Left hindlimb (tissue), 1 donor: Measurements from ENCODE around the gene RPL10.

ENCODE experiments used
- DNase-seq: peaks from one replicate; pipeline ENCODE4 v3.0.0-alpha.2; 2018

RPL10 gene

DNA sequence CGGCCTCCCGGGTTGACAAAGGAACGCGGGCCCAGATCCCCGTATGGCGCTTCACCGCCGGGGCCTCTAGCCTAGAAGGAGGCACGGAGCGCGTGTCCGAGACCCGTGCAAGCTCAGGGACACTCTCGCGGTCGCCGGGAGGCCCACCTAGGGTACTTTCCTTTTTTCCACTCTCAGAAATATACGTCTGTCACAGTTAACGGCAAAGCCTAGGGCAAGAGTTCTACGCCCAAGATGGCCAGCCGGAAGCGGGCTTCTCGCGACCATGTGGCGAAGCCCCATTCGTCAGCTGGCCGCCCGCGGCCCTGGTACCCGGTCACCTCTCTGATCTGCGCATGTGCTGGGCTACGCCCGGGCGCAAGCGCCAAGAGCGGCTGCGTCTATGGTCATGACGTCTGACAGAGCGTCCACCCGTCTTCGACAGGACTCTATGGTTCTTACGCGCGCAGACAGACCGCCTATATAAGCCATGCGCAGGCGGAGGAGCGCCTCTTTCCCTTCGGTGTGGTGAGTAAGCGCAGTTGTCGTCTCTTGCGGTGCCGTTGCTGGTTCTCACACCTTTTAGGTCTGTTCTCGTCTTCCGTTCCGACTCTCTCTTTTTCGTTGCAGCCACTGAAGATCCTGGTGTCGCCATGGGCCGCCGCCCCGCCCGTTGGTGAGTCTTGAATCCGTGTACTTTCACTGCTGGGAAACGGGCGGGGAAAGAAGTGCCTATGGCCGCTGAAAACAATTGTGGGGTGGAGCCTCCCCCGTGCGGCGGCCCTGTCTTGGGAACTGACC is at the start of gene RPL10:
TSS of gene RPL10 (plus strand) at position 490 of the 780 bp plus-strand sequence. CDS start at position 633, 143 bp downstream.
- DNase-seq, result peak; percentile 96

DNA sequence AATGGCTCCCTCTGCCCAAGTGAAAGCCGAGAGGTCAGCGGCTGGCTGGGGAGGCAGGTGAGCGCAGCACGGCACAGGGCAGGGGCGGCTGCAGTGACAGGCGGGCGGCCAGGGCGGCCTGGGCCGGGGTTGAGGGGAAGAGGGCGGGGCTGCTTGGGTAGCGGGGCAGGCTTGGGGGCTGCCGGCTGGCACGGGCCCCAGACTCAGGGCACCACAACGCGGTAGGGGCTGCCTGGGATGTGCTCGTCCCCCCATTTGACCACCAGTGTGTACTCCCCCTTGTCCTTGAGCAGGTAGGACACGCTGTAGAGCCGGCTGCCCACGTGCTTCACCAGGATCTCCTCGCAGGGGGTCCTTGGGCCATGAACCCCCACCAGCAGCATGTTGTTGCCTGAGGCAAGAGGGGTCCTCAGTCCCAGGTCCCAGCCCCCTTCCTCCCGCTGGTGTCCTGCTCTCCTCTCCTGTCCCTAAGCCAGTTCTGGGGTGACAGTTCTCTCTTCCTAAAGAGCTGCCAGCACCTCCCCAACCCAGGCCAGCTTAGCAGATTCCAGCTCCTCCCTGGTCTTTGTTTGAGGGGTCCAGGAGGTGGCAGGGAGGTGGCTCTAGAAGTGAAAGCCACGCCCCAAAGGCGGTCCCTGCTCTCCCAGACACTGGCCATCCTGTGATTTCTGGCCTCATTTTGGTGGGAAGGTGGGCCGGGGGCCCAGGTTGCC is 49.4 kb upstream of the RPL10 start:
- DNase-seq, result no peak

DNA sequence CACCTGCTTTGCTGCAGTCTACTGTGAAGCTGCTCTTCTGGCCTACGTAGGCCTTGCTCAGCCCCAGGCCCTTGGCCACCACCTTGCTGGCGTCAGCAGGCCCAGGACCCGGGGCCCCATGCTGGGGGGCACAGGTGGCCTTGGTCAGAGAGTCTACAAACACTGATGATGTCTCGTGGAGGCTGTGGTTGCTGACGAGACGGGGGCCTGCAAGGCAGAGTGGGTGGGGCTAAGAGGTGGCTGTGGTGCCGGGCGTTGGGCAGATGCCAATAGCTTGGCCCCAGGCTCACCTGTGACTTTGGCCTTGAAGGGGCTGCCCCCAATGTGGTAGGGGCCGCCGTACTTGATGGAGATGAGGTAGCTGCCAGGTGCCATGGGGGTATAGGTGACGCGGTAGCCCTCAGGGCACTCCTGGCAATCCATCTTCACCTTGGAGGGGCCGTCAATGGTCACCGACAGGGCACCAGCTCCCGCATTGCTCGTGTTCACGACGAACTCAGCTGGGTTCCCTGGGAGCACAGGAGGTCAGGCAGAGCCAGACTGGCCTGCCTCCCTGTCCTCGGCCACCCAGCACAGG is 48.7 kb upstream of the RPL10 start:
- no peak for DNase-seq

DNA sequence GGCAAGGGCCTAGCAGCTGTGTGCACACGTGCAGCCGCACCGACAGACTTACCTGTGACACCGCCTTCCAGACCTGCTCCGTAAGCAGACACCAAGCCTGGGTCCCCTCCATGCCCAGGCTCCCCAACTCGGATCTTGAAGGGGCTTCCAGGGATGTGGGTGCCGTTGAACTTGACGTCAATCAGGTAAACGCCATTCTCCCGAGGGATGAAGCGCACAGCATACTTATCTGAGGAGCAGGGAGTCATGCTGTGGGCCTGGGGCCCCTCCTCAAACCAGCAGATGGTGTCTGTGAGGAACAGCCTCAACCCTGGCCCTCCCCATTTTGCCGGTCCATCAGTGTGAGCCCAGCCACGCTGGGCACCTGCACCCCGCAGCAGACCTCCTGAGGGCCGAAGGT is 48.2 kb upstream of the RPL10 start:
- no peak for DNase-seq

DNA sequence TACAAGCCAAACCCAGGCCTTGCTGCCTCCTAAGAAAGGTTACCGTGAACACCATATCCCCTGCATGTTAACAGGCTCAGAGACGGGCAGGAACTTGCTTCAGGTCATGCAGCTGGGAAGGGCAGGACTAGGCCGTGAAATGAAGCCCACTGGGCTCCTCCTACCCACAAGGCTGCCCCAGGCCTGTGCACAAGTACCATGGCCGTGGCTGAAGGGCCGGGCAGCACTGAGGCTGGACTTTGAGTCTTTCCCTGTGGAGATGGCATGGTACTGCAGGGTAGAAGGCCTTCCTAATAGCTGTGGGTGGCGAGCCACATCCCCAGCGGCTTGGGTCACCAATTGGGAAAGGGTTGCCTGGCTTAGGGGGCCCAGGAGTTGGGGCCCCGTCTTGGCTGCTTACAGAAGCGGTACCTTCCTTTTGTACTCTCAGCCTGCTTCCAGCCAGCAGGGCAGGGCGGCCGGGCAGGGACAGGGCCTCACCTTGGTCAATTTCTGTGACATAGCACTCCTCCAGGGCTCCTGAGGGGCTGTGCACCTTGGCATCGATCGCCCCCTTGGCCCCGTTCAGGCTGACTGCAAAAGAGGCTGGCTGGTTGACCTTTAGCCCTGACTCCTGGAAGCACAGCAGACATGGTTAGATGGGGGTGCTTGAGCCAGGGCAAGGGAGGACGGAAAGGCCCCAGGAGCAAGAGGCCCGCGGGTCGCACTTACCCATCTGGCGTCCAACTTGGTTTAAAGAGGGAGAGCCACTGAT is 47.6 kb upstream of the RPL10 start:
- no peak for DNase-seq

DNA sequence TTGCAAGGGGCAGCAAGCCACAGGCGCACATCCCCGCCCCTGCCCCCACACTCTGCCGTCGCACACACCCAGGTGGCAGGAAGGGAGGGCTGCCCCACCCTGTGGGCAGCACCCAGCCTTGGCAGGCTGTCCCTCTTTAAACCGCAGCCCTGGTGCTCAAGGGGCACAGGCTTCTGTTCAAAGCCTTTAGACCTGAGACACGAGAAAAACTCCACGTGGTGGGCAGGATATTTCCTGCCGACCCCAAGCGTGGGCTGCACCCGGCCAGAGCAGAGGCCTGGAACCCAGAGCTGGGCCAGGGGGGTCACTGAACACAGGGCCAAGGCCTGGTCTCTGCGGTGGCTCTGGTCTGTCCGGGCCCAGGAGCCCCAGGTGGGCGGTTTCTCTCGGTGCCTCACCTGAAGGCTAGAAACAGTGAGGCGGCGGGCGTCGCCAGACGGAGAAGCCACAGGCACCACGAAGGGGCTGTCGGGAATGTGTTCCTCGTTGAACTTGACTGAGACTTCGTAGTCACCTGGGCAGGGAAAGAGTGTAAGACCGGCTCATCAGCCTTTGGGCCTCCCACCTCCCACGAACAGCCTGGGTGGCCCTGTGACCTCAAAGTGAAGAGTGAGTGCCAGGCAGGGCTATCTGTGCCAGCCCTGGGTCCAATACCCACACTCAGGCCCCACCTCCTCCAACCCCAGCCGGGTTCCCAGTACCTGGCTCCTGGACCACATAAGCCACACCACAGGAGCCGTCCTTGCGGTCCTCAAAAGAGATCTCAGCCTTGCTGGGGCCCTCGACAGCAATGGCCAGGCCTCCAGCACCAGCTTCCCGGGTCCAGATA is 46.8 kb upstream of the RPL10 start:
- no peak for DNase-seq

DNA sequence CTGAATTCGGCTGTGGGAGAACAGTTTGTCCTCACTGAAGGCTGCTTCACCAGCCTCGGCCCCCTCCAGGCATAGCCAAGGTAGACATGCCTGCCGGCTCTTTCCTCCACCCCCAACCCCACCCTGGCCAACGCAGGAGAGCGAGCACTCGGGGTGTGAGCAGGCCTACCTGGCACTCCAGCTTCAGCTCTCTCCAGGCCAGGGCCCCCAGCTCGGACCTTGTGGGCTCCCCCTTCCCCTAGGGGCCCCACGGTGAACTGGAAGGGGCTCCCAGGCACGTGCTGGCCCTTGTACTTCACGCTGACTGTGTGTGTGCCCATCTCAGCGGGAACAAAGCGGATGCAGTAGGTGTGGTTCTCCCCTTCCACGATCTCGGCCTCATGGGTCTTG is 46.2 kb upstream of the RPL10 start:
- no peak for DNase-seq

DNA sequence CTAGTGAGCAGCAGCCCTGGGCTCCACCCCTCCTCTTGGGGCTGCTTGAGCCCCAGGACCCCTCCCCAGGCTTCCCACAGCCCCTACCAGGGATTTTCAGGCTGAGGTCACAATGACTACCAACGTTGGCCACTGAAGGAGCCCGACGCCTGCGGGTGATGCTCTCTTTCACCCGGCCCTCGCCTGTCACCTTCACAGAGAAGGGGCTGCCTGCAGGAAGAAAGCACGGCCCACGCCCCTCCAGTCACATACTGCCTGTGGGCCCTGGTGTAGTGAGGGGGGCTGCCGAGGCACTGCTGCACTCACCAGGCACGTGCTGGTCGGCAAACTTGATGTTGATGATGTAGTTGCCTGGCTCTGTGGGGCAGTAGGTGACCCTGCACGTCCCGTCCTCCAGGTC is 45.7 kb upstream of the RPL10 start:
- DNase-seq, result no peak

DNA sequence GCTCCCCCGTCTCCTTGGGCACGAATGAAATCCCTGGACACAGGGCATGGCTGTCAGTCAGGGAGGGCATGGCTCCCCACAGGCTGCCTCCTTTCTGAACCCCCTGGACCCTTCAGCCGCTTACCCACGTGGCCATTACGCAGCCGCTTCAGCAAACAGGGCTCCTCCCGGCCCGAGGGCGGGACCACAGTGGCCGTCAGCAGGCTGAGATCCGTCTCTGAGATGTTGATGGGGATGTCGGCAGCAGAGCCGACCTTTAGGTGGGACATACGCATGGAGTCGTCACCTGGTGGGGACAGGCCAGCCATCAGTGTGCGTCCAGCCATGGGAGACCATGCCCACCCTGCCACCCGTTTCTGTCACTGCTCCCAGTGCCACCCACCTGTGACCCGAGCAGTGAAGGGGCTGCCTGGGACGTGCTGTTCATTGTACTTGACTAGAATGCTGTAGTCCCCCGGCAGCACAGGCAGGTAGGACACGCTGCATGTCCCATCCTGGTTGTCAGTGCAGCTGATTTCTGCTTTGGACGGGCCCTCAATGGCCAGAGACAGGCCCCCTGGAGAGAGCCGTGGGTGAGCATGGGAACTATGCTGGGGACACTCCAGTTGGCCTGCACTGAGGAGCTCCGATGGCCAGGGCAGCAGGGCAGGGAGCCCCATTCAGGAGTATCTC is 44.9 kb upstream of the RPL10 start:
- DNase-seq, result no peak

DNA sequence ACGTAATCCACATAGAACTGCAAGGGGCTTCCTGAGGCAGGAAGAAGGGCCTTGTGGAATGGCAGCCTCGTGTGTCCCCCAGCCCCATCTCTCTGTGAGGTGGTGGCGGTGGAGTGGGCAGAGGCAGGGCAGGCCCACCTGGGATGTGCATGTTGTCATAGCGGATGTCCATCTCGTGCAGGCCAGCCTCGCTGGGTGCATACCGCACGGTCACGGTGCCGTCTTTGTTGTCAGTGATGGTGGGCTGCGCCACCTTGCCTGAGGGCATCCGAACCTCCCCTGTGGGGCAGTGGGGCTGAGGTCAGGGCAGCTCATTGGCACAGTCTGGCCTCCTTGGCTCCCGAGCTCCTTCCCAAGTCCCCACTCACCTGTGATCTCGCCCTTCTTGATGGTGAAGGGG is 44.2 kb upstream of the RPL10 start:
- no peak for DNase-seq

DNA sequence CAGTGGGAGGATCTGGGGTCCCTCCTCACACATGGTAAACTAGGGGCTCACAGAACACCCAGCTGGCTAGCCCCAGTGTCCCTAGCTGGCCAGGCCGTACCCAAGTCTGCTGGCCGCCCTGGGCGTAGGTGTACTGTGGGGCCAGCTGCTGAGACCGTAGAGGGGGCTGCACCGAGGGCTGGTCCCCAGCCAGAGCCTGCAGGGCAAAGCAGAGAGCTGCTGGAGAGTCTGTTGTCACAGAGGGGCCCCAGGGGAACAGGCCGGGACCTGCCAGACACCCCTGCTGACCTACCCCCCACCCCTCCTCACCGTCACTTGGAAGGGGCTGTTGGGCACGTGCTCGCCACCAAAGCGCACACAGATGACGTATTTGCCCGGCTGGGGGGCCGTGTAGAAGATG is 43.7 kb upstream of the RPL10 start:
- DNase-seq, result no peak

DNA sequence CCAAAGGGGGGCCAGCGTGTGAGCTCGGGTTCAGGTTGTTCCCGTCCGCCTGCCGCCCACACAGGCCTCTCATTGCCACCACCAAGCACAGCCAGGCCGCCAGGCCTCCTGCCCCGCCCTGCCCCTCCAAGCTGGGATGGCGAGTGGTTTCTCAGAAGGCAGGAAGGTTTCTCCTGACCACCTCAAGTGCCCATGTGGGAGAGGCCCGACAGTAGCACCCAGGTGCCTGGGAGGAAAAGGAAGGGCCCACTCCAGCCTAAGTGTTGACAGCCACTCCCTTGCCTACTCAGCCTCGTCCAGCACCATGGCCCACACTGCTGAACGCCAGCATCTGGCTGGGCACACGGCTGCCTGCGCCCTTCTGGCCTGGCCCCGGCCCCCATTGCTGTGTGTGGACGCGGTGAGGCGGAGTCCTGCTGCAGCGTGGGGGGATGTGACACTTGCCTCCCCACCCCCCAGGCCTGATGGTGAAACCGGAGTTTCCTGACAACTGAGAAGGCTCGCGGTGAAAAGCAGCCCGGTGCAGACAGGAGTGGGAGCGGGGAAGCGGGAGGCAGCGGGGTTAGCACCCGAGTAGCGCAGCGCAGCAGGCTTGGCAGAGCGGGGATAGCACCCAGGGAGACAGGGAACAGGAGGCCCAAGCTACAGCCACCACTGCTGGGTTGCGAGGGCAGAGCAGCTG is 42.9 kb upstream of the RPL10 start:
- DNase-seq, result no peak

DNA sequence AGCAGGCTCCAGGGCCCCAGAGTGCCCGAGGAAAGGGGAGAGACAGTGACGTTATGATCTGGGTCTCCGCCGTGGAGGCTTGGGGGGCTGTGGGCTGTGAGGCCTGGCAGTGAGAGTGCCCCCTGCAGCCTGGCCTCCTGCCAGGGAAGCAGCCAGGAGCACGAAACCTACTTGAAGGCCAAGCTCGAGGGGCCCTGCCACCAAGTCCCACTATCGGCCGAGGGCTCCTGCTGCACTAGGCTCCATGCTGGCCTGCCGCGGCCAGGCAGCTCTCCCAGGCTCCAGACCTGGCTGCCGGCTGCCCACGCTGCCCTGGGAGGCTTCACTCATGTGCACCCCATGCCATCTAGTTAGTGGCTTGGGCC is 42.4 kb upstream of the RPL10 start:
- DNase-seq, result no peak

DNA sequence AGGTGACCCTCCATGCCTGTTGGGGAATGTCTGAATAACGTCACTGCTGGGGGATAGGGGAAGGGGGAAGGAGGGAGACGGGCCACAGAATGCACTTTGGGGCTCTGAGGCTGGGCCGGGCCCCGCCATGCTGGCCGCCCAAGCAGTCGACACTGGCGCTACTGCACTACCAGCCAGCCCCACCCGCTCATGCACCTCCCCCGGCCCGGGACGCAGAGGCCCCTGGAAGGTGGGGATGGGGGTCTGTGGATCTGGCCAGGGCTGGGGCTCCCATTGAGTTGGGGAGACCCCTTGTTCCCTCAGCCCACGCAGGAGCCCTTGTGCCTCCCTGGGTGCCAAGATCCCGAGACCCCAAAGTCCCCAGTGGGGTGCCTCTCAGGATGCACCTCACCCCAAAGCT is 41.6 kb upstream of the RPL10 start:
- no peak for DNase-seq

DNA sequence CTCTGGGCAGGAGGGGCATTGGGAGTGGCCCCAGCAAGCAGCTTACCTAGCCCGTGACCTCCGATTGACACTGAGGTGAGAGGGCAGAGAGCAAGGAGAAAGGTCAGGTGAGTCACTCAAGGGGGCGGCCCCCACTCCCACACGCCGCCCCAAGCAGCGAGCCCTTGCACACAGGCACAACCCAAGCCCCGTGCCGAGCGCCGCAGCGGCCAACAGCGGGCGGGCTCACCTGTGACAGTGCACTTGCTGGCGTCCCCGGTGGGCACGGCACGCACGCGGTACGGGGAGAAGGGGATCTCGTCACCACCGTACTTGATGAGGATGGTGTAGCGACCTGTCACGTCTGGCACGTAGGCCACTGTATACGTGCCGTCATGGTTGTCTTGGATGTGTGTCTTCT is 41.0 kb upstream of the RPL10 start:
- DNase-seq, result no peak

DNA sequence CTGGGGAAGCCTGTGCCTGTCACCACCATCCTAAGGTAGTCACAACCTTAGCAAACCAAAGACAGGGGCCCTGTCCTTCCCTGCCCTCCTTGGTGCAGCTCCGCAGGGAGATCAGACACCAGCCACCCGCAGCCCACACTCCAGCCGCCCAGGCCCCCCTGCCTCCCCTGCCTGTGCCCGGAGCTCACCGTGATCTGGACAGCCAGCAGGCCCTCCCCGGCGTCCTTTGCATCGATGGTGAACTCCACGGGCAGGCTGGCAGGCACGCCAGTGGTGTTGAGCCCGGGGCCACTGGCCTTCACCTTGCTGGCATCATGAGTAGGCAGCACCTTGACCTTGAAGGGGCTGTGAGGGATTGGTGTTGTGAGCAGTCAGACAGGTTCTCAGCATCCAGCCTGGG is 40.2 kb upstream of the RPL10 start:
- DNase-seq, result no peak

DNA sequence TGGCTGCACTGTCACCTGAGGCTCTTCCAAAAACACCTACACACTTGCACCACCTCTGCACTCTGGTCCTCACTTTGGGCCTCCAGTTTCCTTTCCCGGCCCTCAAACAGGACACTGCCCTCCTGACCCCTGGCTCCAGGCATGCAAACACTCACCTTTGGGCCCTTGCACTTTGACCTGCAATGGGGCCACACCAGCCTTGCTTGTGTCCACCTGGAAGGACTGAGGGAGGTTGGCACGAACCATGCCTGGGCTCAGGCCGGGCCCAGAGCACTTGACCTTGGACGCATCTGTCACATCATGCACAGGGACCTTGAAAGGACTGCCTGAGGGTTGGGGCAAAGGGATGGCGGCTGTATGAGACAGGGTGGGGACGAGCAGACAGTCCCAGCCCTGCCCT is 39.3 kb upstream of the RPL10 start:
- no peak for DNase-seq

DNA sequence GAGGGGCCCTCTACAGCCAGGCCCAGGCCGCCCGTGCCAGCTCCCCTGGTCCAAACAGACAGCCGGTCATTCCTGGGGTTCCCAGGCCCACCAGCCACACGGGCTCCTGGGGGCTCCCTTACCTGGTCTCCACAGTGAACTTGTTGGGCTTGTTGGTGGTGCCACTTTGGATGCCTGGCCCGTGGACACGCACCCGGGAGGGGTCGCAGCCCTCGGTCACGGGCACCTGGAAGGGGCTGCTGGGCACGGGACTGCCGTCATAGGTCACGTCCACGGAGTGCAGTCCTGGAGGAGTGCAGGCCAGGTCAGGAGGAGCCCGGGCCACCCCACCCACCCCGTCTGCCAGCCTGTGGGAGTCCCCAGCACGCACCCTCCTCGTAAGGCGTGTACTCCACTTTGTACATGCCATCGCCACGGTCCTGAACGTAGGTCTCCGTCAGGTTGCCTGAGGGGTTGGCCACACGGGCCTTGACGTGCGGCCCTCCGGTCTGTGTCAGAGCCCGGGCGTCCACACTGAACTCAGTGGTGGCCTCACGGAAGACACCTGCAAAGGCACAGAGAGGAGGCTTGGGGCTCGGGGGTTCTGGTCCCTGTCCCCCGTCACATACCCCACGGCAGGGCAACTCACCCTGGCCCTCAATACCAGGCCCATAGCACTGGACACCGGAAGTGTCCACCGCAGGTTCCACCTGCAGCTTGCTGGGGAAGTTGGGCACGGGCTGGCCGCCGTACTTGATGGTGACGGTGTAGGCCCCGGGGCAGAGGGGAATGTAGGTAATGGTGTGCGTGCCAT is 38.6 kb upstream of the RPL10 start:
- DNase-seq, result no peak

DNA sequence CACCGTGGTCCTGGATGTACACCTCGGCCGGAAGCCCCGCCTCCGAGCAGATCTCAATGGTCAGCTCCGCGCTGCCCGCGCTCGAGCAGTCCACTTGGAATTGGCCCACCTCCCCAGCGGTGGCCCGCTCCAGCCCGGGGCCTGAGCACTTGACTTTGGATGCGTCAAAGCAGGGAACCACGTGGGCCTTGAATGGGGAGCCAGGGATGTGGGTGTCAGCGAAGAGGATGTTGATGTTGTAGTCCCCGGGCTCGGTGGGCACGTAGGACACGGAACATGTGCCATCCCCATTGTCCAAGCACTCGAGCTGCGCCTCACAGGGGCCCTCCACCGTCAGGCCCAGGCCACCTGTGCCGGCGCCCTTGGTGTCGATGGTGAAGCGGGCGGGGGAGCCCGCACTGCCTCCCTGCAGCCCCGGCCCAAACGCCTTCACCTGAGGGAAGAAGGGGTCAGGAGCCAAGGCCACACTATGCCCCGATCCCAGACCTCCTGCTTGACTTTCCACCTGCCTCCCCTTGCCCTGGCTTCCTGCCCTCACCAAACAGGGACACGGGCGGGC is 37.9 kb upstream of the RPL10 start:
- DNase-seq, result no peak

DNA sequence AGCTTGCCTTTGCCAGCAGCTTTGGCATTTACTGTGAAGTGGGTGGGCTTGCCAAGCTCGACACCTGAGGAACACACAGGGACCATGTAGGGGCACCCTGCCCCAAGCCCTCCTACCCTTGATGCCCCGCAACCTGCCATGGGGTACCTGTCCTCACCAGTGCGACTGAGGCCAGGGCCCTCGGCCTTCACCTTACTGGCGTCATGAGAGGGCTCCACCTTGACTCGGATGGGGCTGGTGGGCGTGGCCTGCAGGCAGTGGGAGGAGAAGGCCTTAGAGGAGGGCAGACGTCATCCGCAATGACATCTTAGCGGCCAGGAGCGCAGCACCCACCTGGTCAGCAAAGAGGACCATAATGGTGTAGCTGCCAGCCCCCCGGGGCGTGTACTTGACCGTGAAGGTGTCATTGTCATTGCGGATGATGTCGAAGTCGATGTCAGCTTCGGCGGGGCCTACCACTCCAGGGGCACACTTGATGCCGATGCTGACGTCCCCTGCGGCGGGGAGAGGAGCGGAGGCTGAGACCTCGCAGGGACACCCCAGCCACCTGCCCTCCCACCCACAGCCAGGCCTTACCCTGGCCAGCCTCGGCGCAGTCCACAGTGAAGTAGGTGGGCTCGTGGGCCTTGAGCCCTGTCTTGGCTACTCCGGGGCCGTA is 36.0 kb upstream of the RPL10 start:
- DNase-seq, result no peak
